ACC112 (cell line): ENCODE measurements around the gene DCAF6.

Experiments
- H2AFZ ChIP-seq: fragments of 200-600 bp; sonication (generic); one replicate; pipeline ENCODE4 v1.6.0; 2017; ENCODE audit warnings: antibody characterized with exemption, low read length; ENCODE audit not compliant: unreplicated experiment
- H3K27ac ChIP-seq: fragments of 200-600 bp; sonication (generic); 2 replicates; pipeline ENCODE4 v1.5.1; 2014; ENCODE audit warnings: low read depth, mild to moderate bottlenecking, antibody characterized with exemption, low read length, moderate library complexity
- H3K27me3 ChIP-seq: fragments of 200-600 bp; sonication (generic); 2 replicates; pipeline ENCODE4 v1.6.1; 2014; ENCODE audit warnings: mild to moderate bottlenecking, antibody characterized with exemption, low read length, moderate library complexity, mixed read lengths; ENCODE audit not compliant: insufficient read depth
- H3K36me3 ChIP-seq: fragments of 200-600 bp; sonication (generic); 2 replicates; pipeline ENCODE4 v1.6.1; 2016; ENCODE audit warnings: mild to moderate bottlenecking, antibody characterized with exemption, low read length, moderate library complexity, mixed read lengths; ENCODE audit not compliant: insufficient read depth
- H3K4me1 ChIP-seq: fragments of 200-600 bp; sonication (generic); one replicate; pipeline ENCODE4 v1.6.1; 2016; ENCODE audit warnings: low read length, mixed read lengths; ENCODE audit not compliant: insufficient read depth, unreplicated experiment, control insufficient read depth
- H3K4me3 ChIP-seq: fragments of 200-600 bp; sonication (generic); 2 replicates; pipeline ENCODE4 v1.5.1; 2014; ENCODE audit warnings: mild to moderate bottlenecking, low read depth, low read length
- H3K79me2 ChIP-seq: fragments of 200-600 bp; sonication (generic); one replicate; pipeline ENCODE4 v1.6.0; 2016; ENCODE audit warnings: low read length; ENCODE audit not compliant: control insufficient read depth, unreplicated experiment, insufficient read depth

The DCAF6 gene

GRCh38 chr1:167991546-167991945 is 55.1 kb downstream of the DCAF6 start:
- H2AFZ ChIP-seq: no peak overlapping the region
- peaks cover 19% of the 10 kb centered on the region for H3K4me1 ChIP-seq
- no peak overlapping the region for H3K4me3 ChIP-seq
- peaks cover 20% of the 10 kb centered on the region for H3K36me3 ChIP-seq
- H3K27me3 ChIP-seq: no peaks in the 10 kb centered on the region
- no peak overlapping the region for H3K27ac ChIP-seq
- no peaks in the 10 kb centered on the region for H3K79me2 ChIP-seq

- Histone ChIP-seq H3K4me1 (peaks cover 10% of the 10 kb centered on the region), H3K36me3 (peaks cover 20% of the 10 kb centered on the region), H3K27me3 (no peaks in the 10 kb centered on the region), H2AFZ (no peak overlapping the region), H3K4me3 (no peak overlapping the region), H3K79me2 (no peaks in the 10 kb centered on the region), H3K27ac (no peak overlapping the region)
Observed at GRCh38 chr1:167993720-167994119, 57.2 kb downstream of the DCAF6 start.

- Histone ChIP-seq H3K79me2 (no peaks in the 10 kb centered on the region), H3K27me3 (no peaks in the 10 kb centered on the region), H3K4me3 (no peak overlapping the region), H3K4me1 (peaks cover 10% of the 10 kb centered on the region), H3K27ac (no peak overlapping the region), H2AFZ (no peak overlapping the region), H3K36me3 (peaks cover 17% of the 10 kb centered on the region)
Observed at GRCh38 chr1:167994560-167994959, 58.1 kb downstream of the DCAF6 start.

- Histone ChIP-seq H3K4me3 (no peak overlapping the region), H3K27me3 (no peaks in the 10 kb centered on the region), H2AFZ (no peak overlapping the region)
Observed at GRCh38 chr1:167995038-167995437, 58.6 kb downstream of the DCAF6 start.

GRCh38 chr1:167996266-167996665 is 59.8 kb downstream of the DCAF6 start:
- Histone ChIP-seq H3K79me2 (no peaks in the 10 kb centered on the region), H3K27me3 (no peaks in the 10 kb centered on the region), H3K4me3 (no peak overlapping the region), H3K4me1 (peaks cover 10% of the 10 kb centered on the region), H2AFZ (no peak overlapping the region), H3K27ac (no peak overlapping the region), H3K36me3 (peaks cover 23% of the 10 kb centered on the region)

More at GRCh38 chr1:167995038-167995437, 58.6 kb downstream of the DCAF6 start:
- Histone ChIP-seq H3K36me3 (peaks cover 22% of the 10 kb centered on the region), H3K79me2 (no peaks in the 10 kb centered on the region), H3K27ac (no peak overlapping the region), H3K4me1 (peaks cover 10% of the 10 kb centered on the region)

- Histone ChIP-seq H3K4me3 (no peak overlapping the region), H3K36me3 (peaks cover 17% of the 10 kb centered on the region), H2AFZ (no peak overlapping the region), H3K27me3 (no peaks in the 10 kb centered on the region), H3K79me2 (no peaks in the 10 kb centered on the region), H3K4me1 (peaks cover 5% of the 10 kb centered on the region), H3K27ac (no peak overlapping the region)
Observed at GRCh38 chr1:167997037-167997575, 60.6 kb downstream of the DCAF6 start.

GRCh38 chr1:167999877-168000276 is 63.4 kb downstream of the DCAF6 start:
- H3K4me1 ChIP-seq: peaks cover 2% of the 10 kb centered on the region
- H3K4me3 ChIP-seq: no peak overlapping the region
- no peaks in the 10 kb centered on the region for H3K27me3 ChIP-seq
- H3K36me3 ChIP-seq: peaks cover 23% of the 10 kb centered on the region
- no peak overlapping the region for H3K27ac ChIP-seq
- no peaks in the 10 kb centered on the region for H3K79me2 ChIP-seq
- H2AFZ ChIP-seq: no peak overlapping the region

GRCh38 chr1:168000656-168001055 is 64.2 kb downstream of the DCAF6 start:
- Histone ChIP-seq H3K27me3 (no peaks in the 10 kb centered on the region), H2AFZ (no peak overlapping the region)

GRCh38 chr1:168001213-168001612 is 64.7 kb downstream of the DCAF6 start:
- Histone ChIP-seq H3K27ac (no peak overlapping the region), H3K4me1 (no peaks in the 10 kb centered on the region), H2AFZ (no peak overlapping the region), H3K4me3 (no peak overlapping the region), H3K27me3 (no peaks in the 10 kb centered on the region), H3K79me2 (no peaks in the 10 kb centered on the region), H3K36me3 (peaks cover 21% of the 10 kb centered on the region)

More at GRCh38 chr1:168000656-168001055, 64.2 kb downstream of the DCAF6 start:
- Histone ChIP-seq H3K27ac (no peak overlapping the region), H3K4me1 (no peaks in the 10 kb centered on the region), H3K4me3 (no peak overlapping the region), H3K79me2 (no peaks in the 10 kb centered on the region), H3K36me3 (peaks cover 21% of the 10 kb centered on the region)

- Histone ChIP-seq H3K27me3 (no peaks in the 10 kb centered on the region), H3K36me3 (peaks cover 28% of the 10 kb centered on the region), H3K4me3 (no peak overlapping the region), H3K27ac (no peak overlapping the region), H2AFZ (no peak overlapping the region), H3K79me2 (no peaks in the 10 kb centered on the region), H3K4me1 (no peaks in the 10 kb centered on the region)
Observed at GRCh38 chr1:168004531-168004930, 68.0 kb downstream of the DCAF6 start.

GRCh38 chr1:168005529-168005928 is 69.0 kb downstream of the DCAF6 start:
- H3K4me3 ChIP-seq: no peak overlapping the region
- no peaks in the 10 kb centered on the region for H3K4me1 ChIP-seq
- H3K79me2 ChIP-seq: no peaks in the 10 kb centered on the region
- no peaks in the 10 kb centered on the region for H3K27me3 ChIP-seq
- H2AFZ ChIP-seq: no peak overlapping the region
- H3K27ac ChIP-seq: no peak overlapping the region
- peaks cover 23% of the 10 kb centered on the region for H3K36me3 ChIP-seq
